ENCODE data around the gene GSTA2.
"Not testable (repeated sequence)": the region's sequence is repeated elsewhere in the genome, so short reads cannot be mapped to it uniquely, and the experiment has no call there.

The GSTA2 gene
- total RNA-seq, result 0 to 0.07 (median 0) reads per million in 18 experiments

- DNase-seq, result peak in 1 of 2 donors; percentile 1
Observed at GRCh38 chr6:52763322-52763916, at the start of gene GSTA2. Gene GSTA2 (minus strand): TSS chr6:52763475. CDS start chr6:52757947, 5,528 bp downstream.

- DNase-seq, result not testable (repeated sequence)
Observed at GRCh38 chr6:52809777-52810176, 46.5 kb upstream of the GSTA2 start.

- no peak for DNase-seq
Observed at GRCh38 chr6:52808660-52809059, 45.4 kb upstream of the GSTA2 start.

GRCh38 chr6:52803668-52804255 lies 40.5 kb upstream of the GSTA2 start, which contains the start of gene GSTA1:
Gene GSTA1 (minus strand): TSS chr6:52803816. CDS start chr6:52799267, 4,549 bp downstream.
- not testable (repeated sequence) for DNase-seq

GRCh38 chr6:52802806-52803205 lies 39.5 kb upstream of the GSTA2 start:
- no peak for DNase-seq

GRCh38 chr6:52801188-52801841 lies 38.0 kb upstream of the GSTA2 start:
- no peak for DNase-seq

- not testable (repeated sequence) for DNase-seq
Observed at GRCh38 chr6:52799272-52799671, 36.0 kb upstream of the GSTA2 start.

- DNase-seq, result not testable (repeated sequence)
Observed at GRCh38 chr6:52794366-52794765, 31.1 kb upstream of the GSTA2 start.

GRCh38 chr6:52790861-52791260 lies 27.6 kb upstream of the GSTA2 start:
- DNase-seq, result no peak

GRCh38 chr6:52789658-52790057 lies 26.4 kb upstream of the GSTA2 start:
- DNase-seq, result not testable (repeated sequence)

GRCh38 chr6:52788478-52788877 lies 25.2 kb upstream of the GSTA2 start:
- no peak for DNase-seq

GRCh38 chr6:52787917-52788316 lies 24.6 kb upstream of the GSTA2 start:
- DNase-seq, result no peak

GRCh38 chr6:52786249-52786956 lies 23.1 kb upstream of the GSTA2 start:
- no peak for DNase-seq

GRCh38 chr6:52782696-52783274 lies 19.5 kb upstream of the GSTA2 start:
- not testable (repeated sequence) for DNase-seq

- not testable (repeated sequence) for DNase-seq
Observed at GRCh38 chr6:52782209-52782608, 18.9 kb upstream of the GSTA2 start.

GRCh38 chr6:52779237-52779636 lies 16.0 kb upstream of the GSTA2 start:
- DNase-seq, result no peak

- DNase-seq, result not testable (repeated sequence)
Observed at GRCh38 chr6:52776711-52777351, 13.6 kb upstream of the GSTA2 start.

- not testable (repeated sequence) for DNase-seq
Observed at GRCh38 chr6:52769399-52769798, 6.1 kb upstream of the GSTA2 start.

GRCh38 chr6:52767658-52768057 lies 4.4 kb upstream of the GSTA2 start:
- not testable (repeated sequence) for DNase-seq

- not testable (repeated sequence) for DNase-seq
Observed at GRCh38 chr6:52761673-52762491, 1.4 kb downstream of the GSTA2 start.

GRCh38 chr6:52760105-52760765 lies 3.0 kb downstream of the GSTA2 start:
- peak; percentile 9 to 10 for DNase-seq
